GM21390 (cell line): Measurements from ENCODE around the gene INSM1.

Source experiments
- ATAC-seq: cut with Tn5 transposase; IDR thresholded peaks from one replicate; pipeline ENCODE4 v1.9.1; 2021; ENCODE audit not compliant: unreplicated experiment

The INSM1 gene

GRCh38 chr20:20393207-20394120 lies 25.6 kb downstream of the INSM1 start:
- ATAC-seq = no peak

- ATAC-seq = no peak
Measured at GRCh38 chr20:20395087-20395486, 27.2 kb downstream of the INSM1 start.

GRCh38 chr20:20395903-20396568 lies 28.1 kb downstream of the INSM1 start:
- no peak for ATAC-seq

GRCh38 chr20:20396794-20397193 lies 28.9 kb downstream of the INSM1 start:
- ATAC-seq = no peak

GRCh38 chr20:20398123-20398522 lies 30.2 kb downstream of the INSM1 start:
- no peak for ATAC-seq

GRCh38 chr20:20399531-20400500 lies 31.9 kb downstream of the INSM1 start:
- no peak for ATAC-seq

- no peak for ATAC-seq
Measured at GRCh38 chr20:20401991-20402390, 34.1 kb downstream of the INSM1 start.

GRCh38 chr20:20404633-20405032 lies 36.7 kb downstream of the INSM1 start:
- no peak for ATAC-seq

GRCh38 chr20:20405623-20406022 lies 37.7 kb downstream of the INSM1 start:
- no peak for ATAC-seq

- no peak for ATAC-seq
Measured at GRCh38 chr20:20406306-20406705, 38.4 kb downstream of the INSM1 start.

- ATAC-seq = no peak
Measured at GRCh38 chr20:20407891-20408805, 40.2 kb downstream of the INSM1 start.

- no peak for ATAC-seq
Measured at GRCh38 chr20:20409331-20409730, 41.4 kb downstream of the INSM1 start.

GRCh38 chr20:20410678-20411077 lies 42.8 kb downstream of the INSM1 start:
- ATAC-seq = no peak

- no peak for ATAC-seq
Measured at GRCh38 chr20:20411402-20411801, 43.5 kb downstream of the INSM1 start.

GRCh38 chr20:20411836-20412235 lies 43.9 kb downstream of the INSM1 start:
- ATAC-seq = no peak

GRCh38 chr20:20412750-20413149 lies 44.8 kb downstream of the INSM1 start:
- no peak for ATAC-seq

GRCh38 chr20:20413810-20414281 lies 45.9 kb downstream of the INSM1 start:
- ATAC-seq = no peak

GRCh38 chr20:20414640-20415220 lies 46.8 kb downstream of the INSM1 start:
- no peak for ATAC-seq

- ATAC-seq = no peak
Measured at GRCh38 chr20:20415321-20415720, 47.4 kb downstream of the INSM1 start.
